Naive thymus-derived CD8-positive, alpha-beta T cell (primary cell): ENCODE data around the gene DCUN1D2. TPM values are rescaled to one million over a fixed set of nuclear protein-coding genes. Genes with fewer than 3 reads are reported as not detected.
"Not testable (repeated sequence)": the region's sequence is repeated elsewhere in the genome, so short reads cannot be mapped to it uniquely, and the experiment has no call there.

Experiments
- ATAC-seq, 2 donors: fragments of 150-1000 bp; cut with Tn5 transposase in 1 of 2; sonication (Bioruptor Pico), chemical (Tn5 transposase) in 1 of 2; 1 replicate in 1 of 2; 2 replicates in 1 of 2; pipeline ENCODE4 v1.10.0; 2021; ENCODE audit warnings: mild to moderate bottlenecking in 2 of 2, moderate library complexity in 2 of 2
- POLR2A ChIA-PET: fragments of 350-600 bp; sonication (Branson Sonifier 250); formaldehyde crosslinking; loops from one replicate; lab custom pipeline; 2021; ENCODE audit warnings: antibody characterized with exemption; lab: Charles Lee
- DNase-seq, 10 donors: peaks; one replicate each; pipeline versions ENCODE4 v3.0.0 to v3.0.0-alpha.2; 2020 to 2022
- H3K27ac Mint-ChIP-seq, 10 donors: one replicate each; pipeline ENCODE4 v1.8.0; 2020 to 2022; ENCODE audit warnings: mild to moderate bottlenecking in 10 of 10, mixed read lengths in 10 of 10, moderate library complexity in 4 of 10, inconsistent platforms in 1 of 10
- H3K27me3 Mint-ChIP-seq, 5 donors: one replicate each; pipeline ENCODE4 v1.8.0; 2021 to 2022; ENCODE audit warnings: mixed read lengths in 5 of 5
- H3K36me3 Mint-ChIP-seq, 3 donors: one replicate each; pipeline ENCODE4 v1.8.0; 2020 to 2022; ENCODE audit warnings: mixed read lengths in 3 of 3, mild to moderate bottlenecking in 2 of 3, inconsistent platforms in 1 of 3
- H3K4me1 Mint-ChIP-seq, 4 donors: one replicate each; pipeline ENCODE4 v1.8.0; 2021 to 2022; ENCODE audit warnings: mixed read lengths in 4 of 4
- H3K4me3 Mint-ChIP-seq, 10 donors: one replicate each; pipeline ENCODE4 v1.8.0; 2020 to 2022; ENCODE audit warnings: mild to moderate bottlenecking in 10 of 10, mixed read lengths in 10 of 10, moderate library complexity in 6 of 10, inconsistent platforms in 1 of 10
- H3K9me3 Mint-ChIP-seq, 9 donors: one replicate each; pipeline ENCODE4 v1.8.0; 2020 to 2022; ENCODE audit warnings: mixed read lengths in 9 of 9, mild to moderate bottlenecking in 3 of 9, inconsistent platforms in 1 of 9, moderate library complexity in 1 of 9
- polyA plus RNA-seq, 3 donors: library from polyadenylated mRNA; unstranded; fragments of 300-500 nt; fragmentation: Illumina TruSeq; gene quantifications; one replicate each; pipeline ENCODE4 v1.2.3, GENCODE V29; 2021
- total RNA-seq, 8 experiments: library from RNA in 2 of 8; stranded (reverse) in 2 of 8; gene quantifications; one replicate each; pipeline ENCODE4 v1.2.3 and lab custom pipeline; 2021 to 2026

DCUN1D2 gene
- total and polyA plus RNA-seq, 5 experiments from 2014 or later: 4.8 to 37.5 (median 11.4) TPM

DNA sequence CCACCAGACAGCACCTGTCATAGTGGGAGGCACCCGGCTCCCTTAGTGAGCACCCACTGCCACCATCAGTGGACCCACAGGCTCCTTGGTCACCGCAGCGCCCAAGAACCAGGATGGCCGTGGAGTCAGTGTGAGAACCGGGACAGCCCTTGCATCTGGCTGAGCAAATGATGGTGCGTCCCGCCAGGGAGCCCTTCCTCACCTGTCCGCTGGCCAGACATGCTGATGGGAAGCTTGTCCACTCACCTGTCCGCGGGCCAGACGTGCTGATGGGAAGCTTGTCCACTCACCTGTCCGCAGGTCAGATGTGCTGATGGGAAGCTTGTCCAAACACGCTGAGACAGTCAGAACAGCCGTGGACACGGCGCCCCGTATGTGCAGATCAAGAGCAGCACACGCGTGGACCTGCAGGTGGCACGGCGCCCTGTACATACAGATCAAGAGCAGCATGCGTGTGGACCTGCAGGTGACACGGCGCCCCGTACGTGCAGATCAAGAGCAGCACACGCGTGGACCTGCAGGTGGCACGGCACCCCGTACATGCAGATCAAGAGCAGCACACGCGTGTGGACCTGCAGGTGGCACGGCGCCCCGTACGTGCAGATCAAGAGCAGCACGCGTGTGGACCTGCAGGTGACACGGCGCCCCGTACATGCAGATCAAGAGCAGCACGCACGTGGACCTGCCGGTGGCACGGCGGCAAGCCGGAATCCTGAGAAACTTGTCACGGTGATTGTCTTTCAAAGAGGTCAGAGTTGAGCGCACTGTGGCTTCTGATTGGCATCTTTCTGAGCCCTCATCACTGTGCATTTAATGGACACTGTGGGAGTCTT lies 40.7 kb upstream of the DCUN1D2 start:
- no peaks in the 10 kb centered on the region for H3K27me3 Mint-ChIP-seq
- H3K36me3 Mint-ChIP-seq: peaks cover 5 to 47% (median 27%) of the 10 kb centered on the region in 3 donors
- POLR2A ChIA-PET: no interaction called here
- no peak overlapping the region for H3K4me3 Mint-ChIP-seq
- H3K27ac Mint-ChIP-seq: no peak overlapping the region
- H3K4me1 Mint-ChIP-seq: peaks cover 0 to 15% (median 4%) of the 10 kb centered on the region in 4 donors
- ATAC-seq: no peak
- no peak for DNase-seq
- H3K9me3 Mint-ChIP-seq: no peaks in the 10 kb centered on the region

DNA sequence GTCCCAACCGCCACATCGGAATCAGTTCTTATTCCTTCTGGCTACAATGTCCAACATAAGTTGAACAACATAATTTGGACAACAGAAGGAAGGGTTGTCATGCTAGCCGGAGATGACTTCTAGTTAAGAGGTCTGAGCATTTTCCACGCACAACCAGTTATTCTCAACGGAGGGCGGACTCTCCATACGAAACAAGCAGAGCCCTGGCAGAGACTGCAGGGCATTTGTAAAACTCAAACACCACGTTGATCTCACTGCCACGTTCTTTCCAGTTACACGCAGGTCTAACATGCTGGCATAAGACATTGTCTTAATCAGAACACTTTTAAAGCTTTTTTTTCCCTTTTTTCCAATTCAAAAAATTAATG lies 38.3 kb upstream of the DCUN1D2 start:
- Mint-ChIP-seq H3K36me3 (peaks cover 9 to 55% (median 30%) of the 10 kb centered on the region in 3 donors), H3K9me3 (no peaks in the 10 kb centered on the region), H3K4me1 (peaks cover 0 to 15% (median 3%) of the 10 kb centered on the region in 4 donors), H3K4me3 (no peak overlapping the region), H3K27ac (no peak overlapping the region), H3K27me3 (no peaks in the 10 kb centered on the region)
- DNase-seq (no peak), ATAC-seq (no peak)
- POLR2A ChIA-PET: no interaction called here

DNA sequence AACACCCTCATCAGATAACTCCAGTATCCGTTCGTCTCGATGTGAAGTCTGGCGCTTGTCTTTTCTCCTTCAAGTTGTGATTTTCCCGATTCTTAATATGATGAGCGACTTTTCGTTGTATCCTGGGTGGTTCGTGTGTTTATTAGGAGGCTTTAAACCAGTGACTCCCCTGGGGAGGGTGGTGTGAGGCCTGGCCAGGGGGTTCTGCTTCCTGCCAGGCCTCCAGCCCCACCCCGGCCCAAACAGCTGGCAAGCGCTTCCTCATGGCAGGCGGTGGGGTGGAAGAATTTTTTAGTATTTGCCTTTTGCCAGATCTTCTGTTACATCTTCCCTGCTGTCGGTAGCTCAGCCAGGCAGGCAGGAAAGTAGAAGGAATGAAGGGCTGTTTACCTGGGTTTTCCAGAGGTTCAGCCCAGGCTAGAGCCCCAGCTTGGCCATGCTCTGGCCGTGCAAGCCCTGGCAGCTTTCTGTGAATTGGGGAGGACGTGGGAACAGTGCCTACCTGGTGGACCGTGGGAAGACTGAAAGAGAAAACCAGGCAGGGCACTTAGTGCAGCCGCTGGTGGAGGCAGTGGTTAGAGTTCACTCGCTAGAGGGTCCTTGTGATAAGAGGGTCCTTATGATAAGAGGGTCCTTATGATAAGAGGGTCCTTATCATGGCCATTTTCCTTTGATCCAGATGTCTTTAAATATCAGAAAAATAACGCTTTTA lies 37.7 kb upstream of the DCUN1D2 start:
- Mint-ChIP-seq H3K27me3 (no peaks in the 10 kb centered on the region), H3K4me3 (no peak overlapping the region), H3K9me3 (no peaks in the 10 kb centered on the region), H3K27ac (peak overlapping the region in 1 of 10 donors; percentile 24), H3K36me3 (peaks cover 9 to 57% (median 33%) of the 10 kb centered on the region in 3 donors), H3K4me1 (peaks cover 0 to 15% (median 3%) of the 10 kb centered on the region in 4 donors)
- POLR2A ChIA-PET: no interaction called here
- ATAC-seq (no peak), DNase-seq (no peak)

DNA sequence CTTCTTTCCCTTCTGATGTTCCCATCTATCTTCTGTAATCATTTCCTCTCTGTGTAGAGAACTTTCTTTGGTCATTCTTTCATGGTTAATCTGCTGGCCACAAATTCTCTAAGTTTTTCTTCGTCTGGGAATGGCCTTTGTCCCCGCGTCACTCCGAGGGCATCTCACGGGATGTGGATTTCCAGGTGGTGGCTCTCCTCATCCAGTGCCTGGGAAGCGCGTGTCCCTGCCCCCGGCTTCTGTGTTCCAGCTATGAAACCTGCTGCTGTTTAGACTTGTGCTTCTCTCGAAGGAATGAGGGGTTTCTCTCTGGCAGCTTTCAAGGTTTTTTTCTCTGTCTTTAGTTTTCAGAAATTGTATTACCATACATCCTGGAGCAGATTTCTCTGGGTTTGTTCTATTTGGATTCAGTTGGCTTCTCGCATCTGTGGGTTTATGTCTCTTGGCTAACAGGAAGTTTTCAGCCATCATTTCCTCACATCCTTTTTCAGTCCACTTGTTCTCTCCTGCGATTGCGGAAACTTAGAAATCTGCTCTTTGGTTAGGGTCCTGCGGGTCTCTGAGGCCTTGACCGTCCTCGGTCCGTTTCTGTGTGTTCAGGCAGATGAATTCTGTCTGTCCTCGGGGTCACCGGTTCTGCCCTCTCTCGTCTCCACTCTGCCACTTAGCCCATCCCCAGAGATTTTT lies 36.9 kb upstream of the DCUN1D2 start:
- Mint-ChIP-seq H3K9me3 (no peaks in the 10 kb centered on the region), H3K27me3 (no peaks in the 10 kb centered on the region), H3K27ac (peak overlapping the region in 2 of 10 donors; percentile 24 to 70), H3K36me3 (peaks cover 9 to 65% (median 39%) of the 10 kb centered on the region in 3 donors), H3K4me1 (peaks cover 0 to 15% (median 3%) of the 10 kb centered on the region in 4 donors), H3K4me3 (no peak overlapping the region)
- ATAC-seq: no peak
- DNase-seq: no peak
- POLR2A ChIA-PET: no interaction called here

DNA sequence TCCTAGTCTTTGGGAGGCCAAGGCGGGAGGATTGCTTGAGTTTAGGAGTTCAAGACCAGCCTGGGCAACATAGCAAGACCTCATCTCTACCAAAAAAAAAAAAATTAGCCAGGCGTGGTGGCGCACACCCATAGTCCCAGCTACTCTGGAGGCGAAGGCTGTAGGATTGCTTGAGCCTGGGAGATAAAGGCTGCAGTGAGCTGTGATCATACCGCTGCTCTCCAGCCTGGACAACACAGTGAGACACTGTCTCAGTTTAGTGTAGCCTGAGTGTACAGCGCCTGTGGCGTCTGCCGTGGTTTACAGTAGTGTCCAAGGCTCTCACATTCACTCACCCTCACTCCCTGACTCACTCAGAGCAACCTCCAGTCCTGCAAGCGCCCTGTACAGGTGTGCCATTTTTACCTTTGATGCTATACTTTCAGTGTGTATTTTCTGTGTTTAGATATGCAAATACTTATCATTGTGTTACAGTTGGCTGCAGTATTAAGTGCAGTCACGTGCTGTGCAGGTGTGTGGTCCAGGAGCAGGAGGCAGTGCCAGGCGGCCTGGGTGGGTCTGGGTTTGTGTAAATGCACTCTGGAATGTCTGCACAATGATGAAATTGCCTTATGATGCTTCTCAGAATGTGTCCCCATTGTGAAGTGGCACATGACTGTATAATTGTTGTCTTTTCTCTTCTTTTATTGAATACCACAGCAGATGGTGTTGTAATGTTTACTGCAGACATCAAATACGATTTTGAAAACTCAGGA lies 36.1 kb upstream of the DCUN1D2 start:
- H3K27me3 Mint-ChIP-seq: no peaks in the 10 kb centered on the region
- DNase-seq: no peak
- peaks cover 0 to 15% (median 2%) of the 10 kb centered on the region in 4 donors for H3K4me1 Mint-ChIP-seq
- peak overlapping the region in 1 of 10 donors; percentile 50 for H3K27ac Mint-ChIP-seq
- no peaks in the 10 kb centered on the region for H3K9me3 Mint-ChIP-seq
- no peak overlapping the region for H3K4me3 Mint-ChIP-seq
- H3K36me3 Mint-ChIP-seq: peaks cover 9 to 68% (median 45%) of the 10 kb centered on the region in 3 donors
- no peak for ATAC-seq
- POLR2A ChIA-PET: no interaction called here

DNA sequence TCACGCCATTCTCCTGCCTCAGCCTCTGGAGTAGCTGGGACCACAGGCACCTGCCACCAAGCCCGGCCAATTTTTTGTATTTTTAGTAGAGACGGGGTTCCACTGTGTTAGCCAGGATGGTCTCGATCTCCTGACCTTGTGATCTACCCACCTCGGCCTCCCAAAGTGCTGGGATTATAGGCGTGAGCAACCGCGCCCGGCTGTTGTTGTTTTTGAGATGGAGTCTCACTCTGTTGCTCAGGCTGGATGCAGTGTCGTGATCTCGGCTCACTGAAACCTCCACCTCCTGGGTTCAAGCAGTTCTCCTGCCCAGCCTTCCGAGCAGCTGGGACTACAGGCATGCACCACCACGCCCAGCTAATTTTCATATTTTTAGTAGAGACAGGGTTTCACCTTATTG lies 31.9 kb upstream of the DCUN1D2 start:
- peak overlapping the region in 1 of 10 donors; percentile 34 for H3K27ac Mint-ChIP-seq
- DNase-seq, H3K4me3 Mint-ChIP-seq, H3K27me3 Mint-ChIP-seq, H3K9me3 Mint-ChIP-seq, ATAC-seq: not testable (repeated sequence)
- H3K36me3 Mint-ChIP-seq: peaks cover 4 to 53% (median 27%) of the 10 kb centered on the region in 3 donors
- POLR2A ChIA-PET: interaction anchor here (0.7 kb wide), 1 partner anchor 131 kb away, joined by 3 read pairs; no protein-coding TSS in a partner anchor
- H3K4me1 Mint-ChIP-seq: peaks cover 8 to 20% (median 12%) of the 10 kb centered on the region in 4 donors

DNA sequence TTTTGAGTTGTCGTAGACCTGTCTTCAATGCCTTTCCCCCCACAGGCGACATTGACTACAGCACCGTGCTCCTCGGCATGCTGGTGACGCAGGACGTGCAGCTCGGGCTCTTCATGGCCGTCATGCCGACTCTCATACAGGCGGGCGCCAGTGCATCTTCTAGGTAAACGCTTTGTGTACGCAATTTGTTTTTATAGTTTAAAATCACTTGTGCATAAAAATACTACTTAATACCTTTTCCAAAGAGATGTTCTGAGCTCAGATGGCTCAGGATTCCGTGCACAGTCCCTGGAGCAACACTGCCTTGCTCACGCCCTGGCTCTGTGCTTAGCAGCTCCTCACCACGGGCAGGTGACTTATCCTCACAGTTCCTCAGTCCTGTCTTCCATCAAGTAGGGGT lies 30.1 kb upstream of the DCUN1D2 start:
- POLR2A ChIA-PET: no interaction called here
- H3K27ac Mint-ChIP-seq: peak overlapping the region in 2 of 10 donors; percentile 0 to 18
- ATAC-seq (no peak), DNase-seq (no peak)
- peaks cover 7 to 22% (median 19%) of the 10 kb centered on the region in 4 donors for H3K4me1 Mint-ChIP-seq
- peaks cover 4 to 45% (median 22%) of the 10 kb centered on the region in 3 donors for H3K36me3 Mint-ChIP-seq
- no peaks in the 10 kb centered on the region for H3K9me3 Mint-ChIP-seq
- no peak overlapping the region for H3K4me3 Mint-ChIP-seq
- no peaks in the 10 kb centered on the region for H3K27me3 Mint-ChIP-seq

DNA sequence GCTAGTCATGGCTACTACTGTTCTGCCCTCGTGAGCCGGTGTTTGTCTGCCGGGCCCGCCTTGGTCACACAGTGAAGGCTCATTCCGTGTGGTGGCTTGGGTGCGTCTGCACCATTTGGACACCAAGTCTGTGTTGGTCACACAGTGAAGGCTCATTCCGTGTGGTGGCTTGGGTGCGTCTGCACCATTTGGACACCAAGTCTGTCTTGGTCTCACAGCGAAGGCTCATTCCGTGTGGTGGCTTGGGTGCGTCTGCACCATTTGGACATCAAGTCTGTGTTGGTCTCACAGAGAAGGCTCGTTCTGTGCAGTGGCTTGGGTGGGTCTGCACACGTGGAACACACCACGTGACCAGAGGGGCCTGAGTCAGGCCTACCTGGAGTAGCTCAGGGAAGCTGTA lies 29.0 kb upstream of the DCUN1D2 start:
- no peak overlapping the region for H3K4me3 Mint-ChIP-seq
- no peaks in the 10 kb centered on the region for H3K9me3 Mint-ChIP-seq
- H3K27me3 Mint-ChIP-seq: no peaks in the 10 kb centered on the region
- ATAC-seq (no peak), DNase-seq (no peak)
- peaks cover 0 to 40% (median 24%) of the 10 kb centered on the region in 3 donors for H3K36me3 Mint-ChIP-seq
- H3K4me1 Mint-ChIP-seq: peaks cover 7 to 22% (median 19%) of the 10 kb centered on the region in 4 donors
- POLR2A ChIA-PET: interaction anchor here (0.7 kb wide), 1 partner anchor 36 kb away, joined by 3 read pairs; no protein-coding TSS in a partner anchor
- no peak overlapping the region for H3K27ac Mint-ChIP-seq

DNA sequence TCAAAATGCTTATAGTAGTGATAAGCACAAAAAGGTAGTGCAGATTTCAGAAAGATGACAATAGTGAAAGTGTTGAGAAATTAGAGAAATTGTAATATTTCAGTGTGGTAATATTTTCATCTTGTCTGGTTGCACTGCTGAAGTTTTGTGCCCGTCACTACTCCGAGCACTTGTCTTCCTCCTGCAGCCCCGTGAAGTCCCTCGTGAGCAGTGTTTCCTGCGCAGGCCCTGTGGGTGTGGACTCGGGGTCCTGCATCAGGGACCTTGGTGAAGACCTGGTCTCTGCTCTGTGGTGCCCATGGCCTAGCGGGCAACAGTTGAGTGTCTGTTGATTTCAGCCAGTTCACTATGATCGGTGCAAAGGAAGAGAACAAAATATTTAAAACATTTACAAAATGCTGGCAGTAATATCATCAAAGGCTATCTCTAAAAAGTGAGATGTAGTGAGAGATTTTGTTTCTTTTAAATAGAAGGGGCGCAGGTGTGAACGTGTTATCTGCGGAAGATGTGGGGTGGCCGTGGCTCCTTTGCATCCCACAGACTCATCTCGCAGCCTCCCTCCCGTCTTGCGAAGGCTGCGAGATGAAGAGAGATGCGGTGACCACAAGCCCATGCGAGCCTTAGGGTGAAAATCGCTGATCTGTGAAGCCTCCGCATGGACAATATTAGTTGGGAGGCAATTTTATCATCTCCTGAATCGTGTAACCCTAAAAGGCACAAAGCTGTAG lies 27.7 kb upstream of the DCUN1D2 start:
- DNase-seq (no peak), ATAC-seq (peak; percentile 59 to 79)
- Mint-ChIP-seq H3K9me3 (no peaks in the 10 kb centered on the region), H3K4me1 (peaks cover 7 to 22% (median 19%) of the 10 kb centered on the region in 4 donors), H3K4me3 (peak overlapping the region in 9 of 10 donors; percentile 42 to 83 (median 72)), H3K36me3 (peaks cover 0 to 40% (median 20%) of the 10 kb centered on the region in 3 donors), H3K27ac (peak overlapping the region in 8 of 10 donors; percentile 3 to 84 (median 71)), H3K27me3 (no peaks in the 10 kb centered on the region)
- POLR2A ChIA-PET: no interaction called here

DNA sequence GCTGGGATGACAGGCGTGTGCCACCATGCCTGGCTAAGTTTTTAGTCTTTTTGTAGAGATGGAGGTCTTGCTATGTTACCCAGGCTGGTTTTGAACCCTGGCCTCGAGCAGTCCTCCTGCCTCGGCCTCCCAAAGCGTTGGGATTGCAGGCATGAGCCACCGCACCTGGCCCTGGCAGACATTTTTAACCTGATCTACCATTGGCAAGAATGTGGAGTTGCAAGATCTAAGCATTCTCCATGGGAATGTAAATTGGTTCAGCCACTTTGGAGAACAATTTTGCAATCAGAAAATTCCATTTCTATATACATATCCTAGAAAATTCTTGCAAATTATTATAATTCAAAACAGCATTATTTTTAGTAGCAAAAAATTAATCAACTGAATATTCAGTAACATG lies 24.3 kb upstream of the DCUN1D2 start:
- Mint-ChIP-seq H3K4me1 (peaks cover 10 to 24% (median 19%) of the 10 kb centered on the region in 4 donors), H3K27me3 (no peaks in the 10 kb centered on the region), H3K4me3 (no peak overlapping the region), H3K27ac (no peak overlapping the region), H3K36me3 (peaks cover 0 to 41% (median 10%) of the 10 kb centered on the region in 3 donors), H3K9me3 (peaks cover 0 to 3% (median 0%) of the 10 kb centered on the region in 9 donors)
- POLR2A ChIA-PET: no interaction called here
- no peak for DNase-seq
- ATAC-seq: no peak

DNA sequence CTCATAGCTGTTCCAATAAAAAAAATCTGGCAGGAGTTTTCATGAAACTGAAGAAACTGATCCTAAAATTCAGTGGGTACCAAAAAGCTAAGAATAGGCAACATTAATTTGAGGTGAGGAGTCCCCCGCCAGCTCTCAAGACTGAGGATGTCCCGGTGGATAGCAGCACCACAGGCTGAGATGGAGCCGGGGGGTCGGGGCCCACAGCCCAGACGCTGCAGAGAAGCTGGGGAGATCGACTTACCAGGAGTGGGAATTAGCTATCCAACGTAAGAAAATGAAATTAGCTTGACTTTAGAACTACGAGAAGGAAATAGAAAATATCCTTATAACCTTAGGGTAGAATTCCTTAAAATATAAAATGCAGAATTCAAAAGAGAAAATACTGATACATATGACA lies 23.2 kb upstream of the DCUN1D2 start:
- Mint-ChIP-seq H3K27me3 (no peaks in the 10 kb centered on the region), H3K4me3 (no peak overlapping the region), H3K36me3 (peaks cover 0 to 43% (median 13%) of the 10 kb centered on the region in 3 donors), H3K4me1 (peaks cover 10 to 22% (median 19%) of the 10 kb centered on the region in 4 donors), H3K27ac (peak overlapping the region in 1 of 10 donors; percentile 64), H3K9me3 (peaks cover 0 to 3% (median 0%) of the 10 kb centered on the region in 9 donors)
- POLR2A ChIA-PET: interaction anchor here (1.1 kb wide), 1 partner anchor 15 kb away, joined by 3 read pairs; no protein-coding TSS in a partner anchor
- DNase-seq (no peak), ATAC-seq (no peak)
